HG03280 (cell line): ENCODE measurements around the gene TEC.

ENCODE experiments used
- ATAC-seq: cut with Tn5 transposase; IDR thresholded peaks from one replicate; pipeline ENCODE4 v1.9.1; 2021; ENCODE audit warnings: mild to moderate bottlenecking, moderate library complexity; ENCODE audit not compliant: unreplicated experiment

TEC gene

GRCh38 chr4:48270523-48270897 lies 872 bp upstream of the TEC start:
- no peak for ATAC-seq

GRCh38 chr4:48269861-48270522 lies 354 bp upstream of the TEC start:
- peak; percentile 86 for ATAC-seq

GRCh38 chr4:48267574-48267973 lies 2.1 kb downstream of the TEC start:
- no peak for ATAC-seq

GRCh38 chr4:48266781-48267180 lies 2.9 kb downstream of the TEC start:
- no peak for ATAC-seq

GRCh38 chr4:48262926-48263325 lies 6.7 kb downstream of the TEC start:
- ATAC-seq = no peak

- no peak for ATAC-seq
Observed at GRCh38 chr4:48262484-48262883, 7.2 kb downstream of the TEC start.

GRCh38 chr4:48261281-48261680 lies 8.4 kb downstream of the TEC start:
- no peak for ATAC-seq

- ATAC-seq = no peak
Observed at GRCh38 chr4:48259748-48260147, 9.9 kb downstream of the TEC start.

- no peak for ATAC-seq
Observed at GRCh38 chr4:48258845-48259397, 10.7 kb downstream of the TEC start.

GRCh38 chr4:48255959-48256342 lies 13.7 kb downstream of the TEC start:
- no peak for ATAC-seq

- no peak for ATAC-seq
Observed at GRCh38 chr4:48255072-48255958, 14.3 kb downstream of the TEC start.

GRCh38 chr4:48254381-48255071 lies 15.1 kb downstream of the TEC start:
- no peak for ATAC-seq

GRCh38 chr4:48252313-48252712 lies 17.3 kb downstream of the TEC start:
- no peak for ATAC-seq

GRCh38 chr4:48250980-48251379 lies 18.7 kb downstream of the TEC start:
- ATAC-seq = no peak

- no peak for ATAC-seq
Observed at GRCh38 chr4:48250343-48250742, 19.3 kb downstream of the TEC start.

GRCh38 chr4:48249378-48249777 lies 20.3 kb downstream of the TEC start:
- no peak for ATAC-seq

- ATAC-seq = no peak
Observed at GRCh38 chr4:48248559-48248953, 21.1 kb downstream of the TEC start.

GRCh38 chr4:48247878-48248558 lies 21.6 kb downstream of the TEC start:
- ATAC-seq = no peak

- no peak for ATAC-seq
Observed at GRCh38 chr4:48247142-48247877, 22.3 kb downstream of the TEC start.

- no peak for ATAC-seq
Observed at GRCh38 chr4:48244665-48245064, 25.0 kb downstream of the TEC start.
